Coronary artery (tissue), 2 donors: Measurements from ENCODE around the gene ATRNL1.

Experiments used
- DNase-seq: peaks from one replicate; pipeline ENCODE4 v3.0.0-alpha.2; 2017; ENCODE audit warnings: low spot score
- H3K27ac ChIP-seq, 2 donors: fragments of 200-600 bp; sonication (generic); one replicate each; pipeline ENCODE4 v1.5.1; 2016 to 2019
- H3K4me3 ChIP-seq: fragments of 200-600 bp; sonication (generic); 2 replicates; pipeline ENCODE4 v1.5.1; 2016; ENCODE audit warnings: mild to moderate bottlenecking, moderate library complexity
- TF ChIP-seq, protein P1 (sequence below): fragments of 200-600 bp; sonication (generic); IDR thresholded peaks from one replicate; pipeline ENCODE4 v1.5.1; 2019; ENCODE audit warnings: antibody characterized with exemption

The ATRNL1 gene

DNA sequence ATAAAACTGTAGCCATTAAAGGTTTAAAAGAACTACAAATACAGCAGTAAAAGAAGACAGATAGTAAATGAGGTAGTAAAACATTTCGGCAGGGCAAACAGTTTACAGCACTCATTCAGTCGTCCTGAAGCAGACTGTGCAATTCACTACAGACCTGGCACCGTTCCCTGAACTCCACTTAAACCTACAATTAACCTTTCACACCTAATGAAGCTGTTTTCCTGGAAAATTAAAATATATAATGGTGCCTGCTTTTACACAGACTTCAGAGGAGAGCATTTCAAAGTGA lies 844.5 kb downstream of the ATRNL1 start:
- no peak for DNase-seq
- TF ChIP-seq, protein P1, sequence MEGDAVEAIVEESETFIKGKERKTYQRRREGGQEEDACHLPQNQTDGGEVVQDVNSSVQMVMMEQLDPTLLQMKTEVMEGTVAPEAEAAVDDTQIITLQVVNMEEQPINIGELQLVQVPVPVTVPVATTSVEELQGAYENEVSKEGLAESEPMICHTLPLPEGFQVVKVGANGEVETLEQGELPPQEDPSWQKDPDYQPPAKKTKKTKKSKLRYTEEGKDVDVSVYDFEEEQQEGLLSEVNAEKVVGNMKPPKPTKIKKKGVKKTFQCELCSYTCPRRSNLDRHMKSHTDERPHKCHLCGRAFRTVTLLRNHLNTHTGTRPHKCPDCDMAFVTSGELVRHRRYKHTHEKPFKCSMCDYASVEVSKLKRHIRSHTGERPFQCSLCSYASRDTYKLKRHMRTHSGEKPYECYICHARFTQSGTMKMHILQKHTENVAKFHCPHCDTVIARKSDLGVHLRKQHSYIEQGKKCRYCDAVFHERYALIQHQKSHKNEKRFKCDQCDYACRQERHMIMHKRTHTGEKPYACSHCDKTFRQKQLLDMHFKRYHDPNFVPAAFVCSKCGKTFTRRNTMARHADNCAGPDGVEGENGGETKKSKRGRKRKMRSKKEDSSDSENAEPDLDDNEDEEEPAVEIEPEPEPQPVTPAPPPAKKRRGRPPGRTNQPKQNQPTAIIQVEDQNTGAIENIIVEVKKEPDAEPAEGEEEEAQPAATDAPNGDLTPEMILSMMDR = no peak
- no peak overlapping the region for H3K27ac ChIP-seq
- no peak overlapping the region for H3K4me3 ChIP-seq

DNA sequence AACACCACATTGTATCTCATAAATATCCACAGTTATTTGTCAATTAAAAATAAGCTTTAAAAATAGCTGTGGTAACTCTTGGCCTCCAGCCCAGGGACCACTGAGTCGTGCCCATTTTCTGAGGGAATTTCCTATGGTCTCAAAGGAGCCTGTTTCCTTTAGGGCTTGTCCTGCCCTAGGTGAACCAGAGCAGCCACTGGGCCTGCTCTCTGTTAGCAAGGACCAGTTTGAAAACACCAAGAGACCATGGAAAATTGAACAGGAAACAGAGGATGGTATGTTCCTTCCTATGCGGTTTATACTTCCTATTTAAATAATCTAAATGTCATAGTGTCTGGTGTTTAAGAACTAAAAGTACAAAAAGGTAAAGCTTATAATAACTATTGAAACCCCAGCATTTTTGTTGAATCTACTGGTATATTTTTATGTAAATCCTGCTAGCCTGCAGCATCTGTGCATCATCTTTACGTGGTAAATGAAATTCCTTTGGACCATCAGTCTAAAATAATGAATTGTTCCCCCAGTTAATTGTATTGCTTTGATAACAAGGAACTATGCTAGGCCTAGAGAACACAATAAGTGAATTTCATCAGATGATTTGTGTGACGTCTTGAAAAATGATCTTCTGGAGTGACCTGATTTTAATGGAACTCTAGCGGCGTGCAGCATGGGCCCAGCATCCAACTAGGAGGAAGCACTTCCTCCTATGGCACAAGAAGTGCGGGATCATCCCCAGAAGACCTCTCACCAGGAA lies 846.1 kb downstream of the ATRNL1 start:
- TF ChIP-seq, protein P1 = no peak
- DNase-seq = no peak
- Histone ChIP-seq H3K4me3 (no peak overlapping the region), H3K27ac (no peak overlapping the region)

DNA sequence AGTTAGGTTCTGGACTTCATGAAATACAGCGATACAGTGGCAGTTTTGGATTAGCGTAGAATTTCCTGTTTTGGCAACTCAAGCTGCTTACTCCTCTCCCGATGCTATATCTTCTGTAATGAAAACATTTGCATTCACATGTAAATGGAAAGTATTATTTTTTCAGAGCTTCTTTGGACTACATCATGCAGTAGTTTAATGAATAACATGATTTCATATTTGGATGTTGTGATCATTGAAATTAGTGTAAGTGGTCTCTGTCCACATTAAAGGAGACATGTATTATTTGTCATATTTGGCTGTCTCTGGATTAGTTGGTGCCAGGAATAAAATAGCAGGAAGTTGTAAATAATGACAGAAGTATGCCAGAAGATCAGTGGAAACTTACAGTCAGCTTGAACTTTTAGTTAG lies 848.2 kb downstream of the ATRNL1 start:
- TF ChIP-seq, protein P1 = no peak

DNA sequence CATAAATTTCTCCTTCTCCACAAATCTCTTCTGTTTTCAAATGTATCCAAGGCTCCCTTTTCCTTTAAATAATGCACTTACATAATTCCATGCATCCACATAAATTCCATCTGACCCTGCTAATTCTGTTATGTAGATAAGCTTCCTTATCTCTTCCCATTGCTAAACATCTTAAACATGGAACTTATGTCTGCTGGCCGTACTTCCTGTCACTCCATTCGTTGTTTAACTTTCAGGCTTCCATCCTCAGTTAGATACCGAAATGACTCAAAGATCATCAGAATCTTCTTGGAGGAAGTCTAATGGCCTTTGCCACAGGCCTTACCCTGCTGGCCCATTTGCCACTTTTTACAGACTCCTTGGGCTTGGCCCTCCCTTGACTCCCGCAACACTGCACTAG lies 848.9 kb downstream of the ATRNL1 start:
- DNase-seq = no peak

More for the DNA sequence above, 848.2 kb downstream of the ATRNL1 start:
- no peak overlapping the region for H3K27ac ChIP-seq
- DNase-seq = no peak
- no peak overlapping the region for H3K4me3 ChIP-seq

DNA sequence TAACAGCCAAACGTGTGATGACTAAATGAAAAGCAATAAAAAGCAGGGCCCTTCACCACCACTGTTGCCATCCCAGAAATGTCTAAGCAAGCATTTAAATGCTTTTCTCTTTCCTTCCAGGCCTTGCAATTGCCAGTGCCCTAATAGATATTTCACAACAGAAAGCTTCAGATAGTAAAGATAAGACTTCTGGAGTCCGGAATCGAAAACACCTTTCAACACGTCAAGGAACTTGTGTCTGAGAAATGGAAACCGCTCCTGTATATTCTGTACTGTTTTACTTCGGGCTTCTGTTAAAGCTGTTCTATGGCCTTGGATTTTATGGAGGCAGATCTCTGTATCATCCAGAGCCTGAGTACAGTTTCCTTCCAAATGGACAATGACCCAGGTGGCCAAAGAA lies 851.4 kb downstream of the ATRNL1 start:
- TF ChIP-seq, protein P1 = no peak
- no peak overlapping the region for H3K27ac ChIP-seq
- no peak for DNase-seq
- H3K4me3 ChIP-seq = no peak overlapping the region

More for the DNA sequence above, 848.9 kb downstream of the ATRNL1 start:
- TF ChIP-seq, protein P1 = no peak
- no peak overlapping the region for H3K4me3 ChIP-seq
- H3K27ac ChIP-seq = no peak overlapping the region

DNA sequence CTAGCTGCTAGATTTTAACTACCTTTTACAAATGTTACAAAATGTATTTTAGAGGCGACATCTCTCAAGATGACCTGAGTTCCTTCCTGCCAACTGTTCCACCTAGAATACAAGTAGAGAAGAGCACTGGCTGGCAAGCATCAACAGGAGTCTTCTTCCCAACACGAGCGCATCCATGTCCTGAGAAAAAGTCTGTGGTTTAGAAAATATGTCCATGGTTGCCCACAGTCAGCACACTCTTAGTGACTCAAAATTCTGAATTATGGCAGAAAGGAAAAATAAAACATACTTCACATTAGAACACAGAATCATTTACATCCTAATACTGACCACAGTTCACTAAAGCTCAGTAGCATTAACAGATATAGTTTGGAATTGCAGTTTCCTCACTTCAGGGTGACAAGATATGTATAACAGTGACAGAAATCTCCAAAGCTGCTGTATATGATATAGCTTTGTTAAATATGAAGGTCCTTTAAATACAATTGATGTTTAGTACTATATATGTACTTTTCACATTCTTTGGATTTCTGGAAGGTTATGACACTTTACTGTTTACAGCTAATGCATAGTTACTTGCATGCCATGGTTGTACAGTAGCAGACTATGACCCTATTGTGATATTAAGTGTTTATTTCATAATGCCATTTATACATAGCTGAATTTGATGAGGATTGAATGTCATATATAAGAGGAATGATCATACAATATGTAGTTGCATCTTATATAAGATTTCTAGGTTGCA lies 852.7 kb downstream of the ATRNL1 start:
- H3K4me3 ChIP-seq = no peak overlapping the region
- TF ChIP-seq, protein P1 = no peak

DNA sequence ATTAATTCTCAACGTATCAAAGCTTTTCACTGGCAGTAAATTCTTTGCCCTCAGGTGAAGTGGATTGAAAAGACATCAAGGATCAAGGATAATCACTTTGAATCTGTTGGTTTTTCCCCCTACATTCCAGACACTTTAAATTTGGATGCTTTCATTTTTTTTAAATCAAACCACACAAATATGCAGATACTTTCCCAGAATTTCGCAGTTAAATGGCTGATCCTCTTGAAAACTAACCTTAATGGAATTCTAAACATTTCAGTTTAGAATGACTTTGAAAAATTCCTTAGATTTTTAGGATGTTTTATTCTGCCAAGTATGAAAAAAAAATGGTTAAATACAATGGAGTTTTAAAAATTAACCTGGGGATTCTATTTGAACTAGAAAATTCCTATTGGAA lies 853.9 kb downstream of the ATRNL1 start:
- no peak for DNase-seq
- Histone ChIP-seq H3K4me3 (no peak overlapping the region), H3K27ac (no peak overlapping the region)
- TF ChIP-seq, protein P1 = no peak

More for the DNA sequence above, 852.7 kb downstream of the ATRNL1 start:
- DNase-seq = no peak
- H3K27ac ChIP-seq = no peak overlapping the region
